HG03025 (cell line): ENCODE results near the gene ADAP1.

Experiments used
- ATAC-seq: cut with Tn5 transposase; IDR thresholded peaks from one replicate; pipeline ENCODE4 v1.9.1; 2021; ENCODE audit warnings: mild to moderate bottlenecking, moderate library complexity; ENCODE audit not compliant: unreplicated experiment, low FRiP score

ADAP1 gene

GRCh38 chr7:976901-977325 is 22.4 kb upstream of the ADAP1 start:
- no peak for ATAC-seq

- ATAC-seq: no peak
These were observed 21.4 kb upstream of the ADAP1 start for GRCh38 chr7:975702-976473.

- ATAC-seq: peak; percentile 74
These were observed 20.6 kb upstream of the ADAP1 start, which contains the start of gene COX19 for GRCh38 chr7:974820-975681. TSS of gene COX19 (minus strand) at chr7:975549. CDS start at chr7:975509, 40 bp downstream.

GRCh38 chr7:974172-974571 is 19.7 kb upstream of the ADAP1 start:
- no peak for ATAC-seq

- no peak for ATAC-seq
These were observed 18.8 kb upstream of the ADAP1 start for GRCh38 chr7:973312-973711.

GRCh38 chr7:972676-973309 is 18.3 kb upstream of the ADAP1 start:
- ATAC-seq: no peak

GRCh38 chr7:972110-972509 is 17.6 kb upstream of the ADAP1 start:
- ATAC-seq: no peak

- no peak for ATAC-seq
These were observed 16.3 kb upstream of the ADAP1 start for GRCh38 chr7:970744-971143.

- ATAC-seq: no peak
These were observed 14.9 kb upstream of the ADAP1 start for GRCh38 chr7:969403-969802.

- ATAC-seq: no peak
These were observed 14.0 kb upstream of the ADAP1 start for GRCh38 chr7:968205-969105.

- no peak for ATAC-seq
These were observed 13.0 kb upstream of the ADAP1 start for GRCh38 chr7:967361-968082.

GRCh38 chr7:966291-967069 is 12.0 kb upstream of the ADAP1 start:
- ATAC-seq: no peak

GRCh38 chr7:964401-965231 is 10.1 kb upstream of the ADAP1 start:
- no peak for ATAC-seq

- ATAC-seq: no peak
These were observed 9.0 kb upstream of the ADAP1 start for GRCh38 chr7:963236-964078.

- ATAC-seq: no peak
These were observed 8.1 kb upstream of the ADAP1 start for GRCh38 chr7:962401-963081.
